ENCODE measurements around the gene INPP4B.
"Not testable (repeated sequence)": the region's sequence is repeated elsewhere in the genome, so short reads cannot be mapped to it uniquely, and the experiment has no call there.

DNA sequence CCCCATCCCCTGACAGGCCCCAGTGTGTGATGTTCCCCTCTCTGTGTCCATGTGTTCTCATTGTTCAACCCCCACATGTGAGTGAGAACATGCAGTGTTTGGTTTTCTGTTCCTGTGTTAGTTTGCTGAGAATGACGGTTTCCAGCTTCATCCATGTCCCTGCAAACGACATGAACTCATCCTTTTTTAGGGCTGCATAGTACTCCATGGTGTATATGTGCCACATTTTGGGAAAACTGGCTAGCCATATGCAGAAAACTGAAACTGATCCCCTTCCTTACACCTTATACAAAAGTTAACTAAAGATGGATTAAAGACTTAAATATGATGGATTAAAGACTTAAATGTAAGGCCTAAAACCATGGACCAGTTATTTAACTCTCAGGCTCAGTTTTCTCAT is 336.7 kb downstream of the INPP4B start:
- TF ChIP-seq, protein P1, sequence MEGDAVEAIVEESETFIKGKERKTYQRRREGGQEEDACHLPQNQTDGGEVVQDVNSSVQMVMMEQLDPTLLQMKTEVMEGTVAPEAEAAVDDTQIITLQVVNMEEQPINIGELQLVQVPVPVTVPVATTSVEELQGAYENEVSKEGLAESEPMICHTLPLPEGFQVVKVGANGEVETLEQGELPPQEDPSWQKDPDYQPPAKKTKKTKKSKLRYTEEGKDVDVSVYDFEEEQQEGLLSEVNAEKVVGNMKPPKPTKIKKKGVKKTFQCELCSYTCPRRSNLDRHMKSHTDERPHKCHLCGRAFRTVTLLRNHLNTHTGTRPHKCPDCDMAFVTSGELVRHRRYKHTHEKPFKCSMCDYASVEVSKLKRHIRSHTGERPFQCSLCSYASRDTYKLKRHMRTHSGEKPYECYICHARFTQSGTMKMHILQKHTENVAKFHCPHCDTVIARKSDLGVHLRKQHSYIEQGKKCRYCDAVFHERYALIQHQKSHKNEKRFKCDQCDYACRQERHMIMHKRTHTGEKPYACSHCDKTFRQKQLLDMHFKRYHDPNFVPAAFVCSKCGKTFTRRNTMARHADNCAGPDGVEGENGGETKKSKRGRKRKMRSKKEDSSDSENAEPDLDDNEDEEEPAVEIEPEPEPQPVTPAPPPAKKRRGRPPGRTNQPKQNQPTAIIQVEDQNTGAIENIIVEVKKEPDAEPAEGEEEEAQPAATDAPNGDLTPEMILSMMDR (IDR thresholded peaks at IDR 0.05; ENCODE audit: low read length): not testable (repeated sequence)
- not testable (repeated sequence) for TF ChIP-seq EZH2 (IDR thresholded peaks at IDR 0.05; ENCODE audit: borderline replicate concordance, low read length)
